ENCODE results near the gene HOXA3.

Gene HOXA3

GRCh38 chr7:27142580-27143022 lies 9.8 kb downstream of the HOXA3 start:
- no peak overlapping the region for H3K27ac ChIP-seq

DNA sequence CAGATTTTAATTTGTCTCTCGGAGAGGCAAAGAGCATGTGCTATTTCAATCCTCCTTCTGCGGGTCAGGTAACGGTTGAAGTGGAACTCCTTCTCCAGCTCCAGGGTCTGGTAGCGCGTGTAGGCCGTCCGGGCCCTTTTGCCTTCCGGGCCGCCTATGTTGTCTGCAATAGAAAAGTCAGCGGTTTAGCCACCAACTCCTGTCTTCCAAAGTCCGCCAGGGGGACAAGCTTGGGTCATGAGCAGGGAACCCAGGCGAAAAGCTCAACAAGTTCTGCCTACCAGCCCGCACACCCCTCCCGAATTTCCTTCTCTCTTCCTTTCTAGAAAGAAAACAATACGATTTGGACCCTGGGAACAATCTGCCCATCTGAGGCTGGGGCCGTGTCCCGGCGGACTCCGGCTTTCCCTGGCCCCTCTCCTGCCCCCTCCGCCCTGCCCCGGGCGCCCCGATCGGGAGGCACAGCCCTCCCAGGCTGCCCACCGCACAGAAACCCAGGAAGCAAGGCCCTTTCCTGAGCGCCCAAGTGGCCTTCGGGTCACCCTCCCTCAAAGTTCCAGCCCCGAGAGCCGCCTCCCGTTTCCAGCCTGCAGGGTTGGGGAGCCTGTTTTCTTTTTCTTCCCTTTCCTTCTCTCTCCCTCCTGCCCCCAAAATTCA lies 10.3 kb downstream of the HOXA3 start:
- Histone ChIP-seq H3K27ac (no peak overlapping the region), H3K36me3 (replicated peaks) (no peaks in the 10 kb centered on the region), H3K4me3 (ENCODE audit: low read depth, low read length) (peak overlapping the region; percentile 40), H3K27me3 (replicated peaks) (peaks cover 97% of the 10 kb centered on the region)
- in situ Hi-C loops (cut with HindIII; ENCODE audit: low pct_ligation_motif_present, low sequenced_read_pairs) = no loop called here
- TF ChIP-seq, protein P1, sequence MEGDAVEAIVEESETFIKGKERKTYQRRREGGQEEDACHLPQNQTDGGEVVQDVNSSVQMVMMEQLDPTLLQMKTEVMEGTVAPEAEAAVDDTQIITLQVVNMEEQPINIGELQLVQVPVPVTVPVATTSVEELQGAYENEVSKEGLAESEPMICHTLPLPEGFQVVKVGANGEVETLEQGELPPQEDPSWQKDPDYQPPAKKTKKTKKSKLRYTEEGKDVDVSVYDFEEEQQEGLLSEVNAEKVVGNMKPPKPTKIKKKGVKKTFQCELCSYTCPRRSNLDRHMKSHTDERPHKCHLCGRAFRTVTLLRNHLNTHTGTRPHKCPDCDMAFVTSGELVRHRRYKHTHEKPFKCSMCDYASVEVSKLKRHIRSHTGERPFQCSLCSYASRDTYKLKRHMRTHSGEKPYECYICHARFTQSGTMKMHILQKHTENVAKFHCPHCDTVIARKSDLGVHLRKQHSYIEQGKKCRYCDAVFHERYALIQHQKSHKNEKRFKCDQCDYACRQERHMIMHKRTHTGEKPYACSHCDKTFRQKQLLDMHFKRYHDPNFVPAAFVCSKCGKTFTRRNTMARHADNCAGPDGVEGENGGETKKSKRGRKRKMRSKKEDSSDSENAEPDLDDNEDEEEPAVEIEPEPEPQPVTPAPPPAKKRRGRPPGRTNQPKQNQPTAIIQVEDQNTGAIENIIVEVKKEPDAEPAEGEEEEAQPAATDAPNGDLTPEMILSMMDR (IDR thresholded peaks at IDR 0.05; ENCODE audit: low read depth, low read length, missing control alignments) = peak; percentile 4
- DNase-seq = no peak

More at GRCh38 chr7:27142580-27143022, 9.8 kb downstream of the HOXA3 start:
- H3K27me3 ChIP-seq (replicated peaks) = peaks cover 97% of the 10 kb centered on the region
- no peak for DNase-seq
- in situ Hi-C loops (cut with HindIII; ENCODE audit: low pct_ligation_motif_present, low sequenced_read_pairs) = no loop called here
- H3K4me3 ChIP-seq (ENCODE audit: low read depth, low read length) = peak overlapping the region; percentile 40
- TF ChIP-seq, protein P1 (IDR thresholded peaks at IDR 0.05; ENCODE audit: low read depth, low read length, missing control alignments) = no peak
- H3K36me3 ChIP-seq (replicated peaks) = no peaks in the 10 kb centered on the region

DNA sequence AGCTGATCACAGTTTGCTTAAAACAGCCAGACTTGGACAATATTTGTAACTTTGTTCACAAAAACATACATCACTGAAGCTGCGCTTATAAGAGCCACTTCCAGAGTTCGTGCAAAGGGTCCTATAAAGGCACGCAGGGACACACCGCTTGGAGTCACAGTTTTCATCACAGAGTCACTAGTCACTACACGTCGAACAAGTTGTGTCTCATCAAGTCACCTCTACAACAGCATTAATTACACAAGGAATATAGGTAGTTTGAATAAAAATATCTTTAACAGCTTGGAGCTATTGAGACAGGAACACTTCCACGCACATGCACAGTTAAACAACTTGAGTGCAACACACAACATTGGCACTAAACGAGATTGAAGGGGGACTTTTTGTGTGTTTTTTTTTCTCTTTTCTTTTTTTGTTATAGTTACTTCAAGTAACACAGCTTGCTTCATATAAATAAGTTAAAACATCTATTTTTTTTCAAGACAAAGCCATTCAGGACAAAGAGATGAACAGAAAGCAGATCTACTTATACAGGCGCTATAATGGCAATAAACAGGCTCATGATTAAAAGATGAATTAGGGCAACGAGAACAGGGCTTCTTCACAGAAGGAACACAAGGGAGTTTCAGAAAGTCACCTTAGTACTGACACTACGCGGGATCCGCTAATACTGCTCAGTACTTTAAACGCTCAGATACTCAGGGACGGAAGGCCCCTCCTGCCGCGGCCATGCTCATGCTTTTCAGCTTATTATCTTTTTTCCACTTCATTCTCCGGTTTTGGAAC lies 11.1 kb downstream of the HOXA3 start:
- TF ChIP-seq, protein P1 (IDR thresholded peaks at IDR 0.05; ENCODE audit: low read depth, low read length, missing control alignments) = no peak
- in situ Hi-C loops (cut with HindIII; ENCODE audit: low pct_ligation_motif_present, low sequenced_read_pairs) = no loop called here
- Histone ChIP-seq H3K27ac (no peak overlapping the region), H3K27me3 (replicated peaks) (peaks cover 97% of the 10 kb centered on the region), H3K4me3 (ENCODE audit: low read depth, low read length) (no peak overlapping the region), H3K36me3 (replicated peaks) (no peaks in the 10 kb centered on the region)
- DNase-seq = no peak

- Histone ChIP-seq H3K36me3 (replicated peaks) (no peaks in the 10 kb centered on the region), H3K27me3 (replicated peaks) (peaks cover 97% of the 10 kb centered on the region), H3K27ac (no peak overlapping the region), H3K4me3 (ENCODE audit: low read depth, low read length) (no peak overlapping the region)
- no peak for DNase-seq
- in situ Hi-C loops (cut with HindIII; ENCODE audit: low pct_ligation_motif_present, low sequenced_read_pairs) = no loop called here
- TF ChIP-seq, protein P1 (IDR thresholded peaks at IDR 0.05; ENCODE audit: low read depth, low read length, missing control alignments) = no peak
These were observed 12.1 kb downstream of the HOXA3 start for GRCh38 chr7:27140126-27140857.

DNA sequence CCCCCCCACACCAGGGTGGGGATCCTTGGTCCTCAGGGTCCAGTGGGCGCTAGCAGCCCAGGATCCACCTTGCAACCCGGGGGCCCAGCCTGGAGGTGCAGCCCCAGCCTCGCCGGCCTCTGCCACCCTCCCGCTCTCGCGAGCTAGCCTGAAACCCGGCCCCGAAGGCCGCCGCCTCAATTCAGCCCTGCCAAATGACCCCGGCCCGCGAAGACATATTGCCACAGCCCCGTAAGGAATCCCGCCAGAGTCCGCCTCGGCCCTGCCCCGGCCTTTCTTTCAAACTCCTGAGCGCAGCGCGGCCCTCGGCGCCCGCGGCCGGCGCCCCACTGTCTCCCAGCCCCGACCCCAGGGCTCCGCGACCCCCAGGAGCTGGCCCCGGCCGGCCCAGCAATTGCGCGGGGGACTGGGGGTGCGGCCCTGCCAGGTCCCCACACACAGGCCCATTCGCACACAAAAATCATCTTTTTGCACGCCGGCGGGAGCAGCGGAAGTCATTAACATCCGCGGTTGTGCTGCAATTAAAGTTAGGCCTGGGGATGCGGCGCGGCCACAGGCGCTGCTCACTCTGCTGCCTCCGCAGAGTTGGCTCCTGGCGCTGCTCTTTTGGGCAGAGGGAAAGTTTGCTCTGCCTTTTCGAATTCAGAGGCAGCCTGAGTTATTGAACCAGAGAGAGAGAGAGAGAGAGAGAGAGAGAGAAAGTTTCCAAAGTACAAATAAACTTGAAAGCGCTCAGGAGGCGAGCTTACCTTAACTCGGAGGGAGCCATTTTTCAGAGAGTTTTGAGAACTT lies 12.9 kb downstream of the HOXA3 start:
- TF ChIP-seq, protein P1 (IDR thresholded peaks at IDR 0.05; ENCODE audit: low read depth, low read length, missing control alignments) = no peak
- H3K36me3 ChIP-seq (replicated peaks) = no peaks in the 10 kb centered on the region
- no peak overlapping the region for H3K4me3 ChIP-seq (ENCODE audit: low read depth, low read length)
- no peak overlapping the region for H3K27ac ChIP-seq
- DNase-seq = no peak
- H3K27me3 ChIP-seq (replicated peaks) = peaks cover 97% of the 10 kb centered on the region
- in situ Hi-C loops (cut with HindIII; ENCODE audit: low pct_ligation_motif_present, low sequenced_read_pairs) = no loop called here
